ENCODE results near the gene LRP2. TPM values are rescaled to one million over a fixed set of nuclear protein-coding genes. Genes with fewer than 3 reads are reported as not detected.
"Not testable (repeated sequence)": the region's sequence is repeated elsewhere in the genome, so short reads cannot be mapped to it uniquely, and the experiment has no call there.

LRP2 gene
- total RNA-seq, 2 donors from 2014 or later: 0.05 TPM; not detected in 1

DNA sequence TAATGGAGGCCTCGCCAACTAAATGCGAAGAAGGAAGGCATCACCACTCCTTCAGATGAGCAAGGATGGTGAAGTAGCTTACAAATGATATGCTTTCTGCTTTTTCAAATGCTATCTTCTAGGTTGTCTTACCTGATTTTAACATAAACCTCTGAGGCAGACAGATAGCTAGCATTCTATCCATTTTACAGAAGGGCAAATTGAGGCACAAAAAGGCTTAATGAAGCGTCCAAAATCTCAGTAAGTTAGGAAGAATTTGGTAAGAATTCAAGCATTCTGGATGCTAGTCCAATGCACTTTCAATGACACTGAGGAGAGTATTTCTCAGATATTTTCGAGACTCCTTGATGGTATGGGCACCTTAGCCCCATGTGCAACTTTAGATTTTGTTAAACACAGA, 81.8 kb downstream of the LRP2 start:
- Histone ChIP-seq H3K9ac (ENCODE audit: low read depth in 2 of 2, low read length in 2 of 2) (no peak overlapping the region), H3K27me3 (no peaks in the 10 kb centered on the region), H3K4me1 (no peaks in the 10 kb centered on the region), H3K27ac (no peak overlapping the region), H3K36me3 (no peaks in the 10 kb centered on the region), H3K4me3 (no peak overlapping the region), H3K9me3 (no peaks in the 10 kb centered on the region)
- intact Hi-C loops (cut with DNase I): no loop called here
- DNase-seq: no peak
- TF ChIP-seq, protein P1, sequence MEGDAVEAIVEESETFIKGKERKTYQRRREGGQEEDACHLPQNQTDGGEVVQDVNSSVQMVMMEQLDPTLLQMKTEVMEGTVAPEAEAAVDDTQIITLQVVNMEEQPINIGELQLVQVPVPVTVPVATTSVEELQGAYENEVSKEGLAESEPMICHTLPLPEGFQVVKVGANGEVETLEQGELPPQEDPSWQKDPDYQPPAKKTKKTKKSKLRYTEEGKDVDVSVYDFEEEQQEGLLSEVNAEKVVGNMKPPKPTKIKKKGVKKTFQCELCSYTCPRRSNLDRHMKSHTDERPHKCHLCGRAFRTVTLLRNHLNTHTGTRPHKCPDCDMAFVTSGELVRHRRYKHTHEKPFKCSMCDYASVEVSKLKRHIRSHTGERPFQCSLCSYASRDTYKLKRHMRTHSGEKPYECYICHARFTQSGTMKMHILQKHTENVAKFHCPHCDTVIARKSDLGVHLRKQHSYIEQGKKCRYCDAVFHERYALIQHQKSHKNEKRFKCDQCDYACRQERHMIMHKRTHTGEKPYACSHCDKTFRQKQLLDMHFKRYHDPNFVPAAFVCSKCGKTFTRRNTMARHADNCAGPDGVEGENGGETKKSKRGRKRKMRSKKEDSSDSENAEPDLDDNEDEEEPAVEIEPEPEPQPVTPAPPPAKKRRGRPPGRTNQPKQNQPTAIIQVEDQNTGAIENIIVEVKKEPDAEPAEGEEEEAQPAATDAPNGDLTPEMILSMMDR (IDR thresholded peaks at IDR 0.05): no peak

GRCh38 chr2:169275696-169276444, 86.5 kb downstream of the LRP2 start:
- Histone ChIP-seq H3K36me3 (no peaks in the 10 kb centered on the region), H3K4me3 (no peak overlapping the region)
- no peak for DNase-seq

DNA sequence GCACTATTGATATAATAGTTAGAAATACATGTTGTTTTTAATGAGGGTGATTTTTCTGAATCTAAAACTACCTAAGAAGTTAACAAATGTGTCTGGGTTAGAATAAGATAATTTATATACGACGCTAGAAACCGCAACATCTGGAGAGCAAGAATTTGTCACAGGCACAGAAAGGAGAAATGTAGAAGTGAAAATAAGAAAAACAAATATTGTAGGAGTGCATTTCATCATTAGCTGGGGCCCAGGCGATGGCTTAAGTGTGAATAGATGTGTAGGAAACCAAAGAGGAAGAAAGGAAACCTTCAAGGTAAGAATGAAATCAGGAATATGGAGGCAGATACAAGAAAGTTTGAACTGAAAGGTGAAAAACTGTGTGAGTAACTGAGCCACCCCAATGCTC, 90.3 kb downstream of the LRP2 start:
- no peaks in the 10 kb centered on the region for H3K36me3 ChIP-seq
- intact Hi-C loops (cut with DNase I): no loop called here
- DNase-seq: no peak
- no peaks in the 10 kb centered on the region for H3K4me1 ChIP-seq
- no peaks in the 10 kb centered on the region for H3K27me3 ChIP-seq
- no peak overlapping the region for H3K4me3 ChIP-seq
- no peaks in the 10 kb centered on the region for H3K9me3 ChIP-seq
- H3K9ac ChIP-seq (ENCODE audit: low read depth in 2 of 2, low read length in 2 of 2): no peak overlapping the region
- no peak overlapping the region for H3K27ac ChIP-seq
- TF ChIP-seq, protein P1 (IDR thresholded peaks at IDR 0.05): no peak

More at GRCh38 chr2:169275696-169276444, 86.5 kb downstream of the LRP2 start:
- Histone ChIP-seq H3K27ac (no peak overlapping the region), H3K4me1 (no peaks in the 10 kb centered on the region), H3K27me3 (no peaks in the 10 kb centered on the region), H3K9ac (ENCODE audit: low read depth in 2 of 2, low read length in 2 of 2) (no peak overlapping the region), H3K9me3 (no peaks in the 10 kb centered on the region)
- TF ChIP-seq, protein P1 (IDR thresholded peaks at IDR 0.05): no peak
- intact Hi-C loops (cut with DNase I): no loop called here

- intact Hi-C loops (cut with DNase I); H3K36me3 ChIP-seq; H3K9ac ChIP-seq (ENCODE audit: low read depth in 2 of 2, low read length in 2 of 2); H3K4me1 ChIP-seq; H3K9me3 ChIP-seq; H3K4me3 ChIP-seq; H3K27ac ChIP-seq; H3K27me3 ChIP-seq; DNase-seq: not testable (repeated sequence)
These were observed 91.8 kb downstream of the LRP2 start for GRCh38 chr2:169270574-169270973.

DNA sequence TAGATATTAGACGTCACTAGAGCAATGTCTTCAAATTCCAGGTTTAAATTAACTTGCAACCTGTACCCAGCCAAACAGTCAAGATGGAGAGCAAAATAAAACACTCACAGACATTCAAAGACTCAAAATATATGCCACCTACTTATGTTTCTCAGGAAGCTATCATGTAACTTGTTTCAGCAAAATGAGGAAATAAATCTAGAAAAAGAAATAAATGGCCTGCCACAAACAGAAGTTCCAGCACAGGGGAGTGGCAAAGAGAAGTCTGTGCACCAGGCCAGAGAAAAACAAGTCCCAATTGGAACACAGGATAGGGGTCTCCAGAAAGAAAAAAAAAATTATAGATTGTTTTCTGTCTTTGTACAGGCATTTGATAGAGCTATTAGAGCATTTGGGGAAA, 96.7 kb downstream of the LRP2 start:
- no peaks in the 10 kb centered on the region for H3K9me3 ChIP-seq
- no peak overlapping the region for H3K4me3 ChIP-seq
- no peaks in the 10 kb centered on the region for H3K36me3 ChIP-seq
- no peak overlapping the region for H3K27ac ChIP-seq
- DNase-seq: no peak
- no peak overlapping the region for H3K9ac ChIP-seq (ENCODE audit: low read depth in 2 of 2, low read length in 2 of 2)
- TF ChIP-seq, protein P1 (IDR thresholded peaks at IDR 0.05): no peak
- intact Hi-C loops (cut with DNase I): no loop called here
- no peaks in the 10 kb centered on the region for H3K4me1 ChIP-seq
- no peaks in the 10 kb centered on the region for H3K27me3 ChIP-seq

DNA sequence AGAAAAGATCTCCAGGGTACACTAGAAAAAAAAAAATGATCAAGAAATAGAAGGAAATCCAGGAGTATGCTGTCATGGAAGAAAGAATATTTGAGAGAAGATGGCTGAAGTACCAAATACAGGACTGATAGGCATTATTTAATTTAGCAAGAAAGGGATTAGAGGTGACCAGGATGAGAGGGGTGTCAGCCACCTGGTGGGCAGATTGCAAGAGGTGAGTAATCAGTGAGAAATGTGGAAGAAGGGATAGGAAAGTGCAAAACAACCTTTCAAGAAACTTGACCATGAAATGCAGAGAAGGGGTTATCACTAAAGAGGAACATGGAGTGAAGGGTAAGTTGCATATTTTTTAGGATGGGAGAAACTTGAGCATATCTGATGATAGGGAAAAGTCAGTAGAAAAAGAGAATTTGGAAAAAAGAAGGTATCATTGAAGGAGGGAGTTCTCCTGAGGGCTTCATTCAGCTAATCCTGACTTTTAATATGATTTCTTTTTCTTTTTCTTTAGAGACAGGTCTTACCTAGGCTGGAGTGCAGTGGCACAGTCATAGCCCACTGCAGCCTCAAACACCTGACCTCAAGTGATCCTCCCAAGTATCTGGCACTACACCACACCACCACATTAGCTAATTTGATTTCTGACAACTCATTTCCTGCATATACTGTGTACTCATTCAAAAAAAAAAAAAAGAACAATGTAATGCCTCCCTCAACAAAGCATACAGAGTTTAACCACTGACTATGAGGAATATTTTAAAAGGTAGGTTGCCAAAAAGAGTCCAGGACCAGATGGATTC, 101.3 kb downstream of the LRP2 start:
- H3K27ac ChIP-seq: no peak overlapping the region
- H3K4me3 ChIP-seq: no peak overlapping the region
- intact Hi-C loops (cut with DNase I): no loop called here
- H3K36me3 ChIP-seq: no peaks in the 10 kb centered on the region
- TF ChIP-seq, protein P1 (IDR thresholded peaks at IDR 0.05): no peak
- H3K9ac ChIP-seq (ENCODE audit: low read depth in 2 of 2, low read length in 2 of 2): no peak overlapping the region
- H3K9me3 ChIP-seq: no peaks in the 10 kb centered on the region
- H3K27me3 ChIP-seq: no peaks in the 10 kb centered on the region
- no peak for DNase-seq
- no peaks in the 10 kb centered on the region for H3K4me1 ChIP-seq
